ENCODE data around the gene OR51E1. TPM values are rescaled to one million over a fixed set of nuclear protein-coding genes. Genes with fewer than 3 reads are reported as not detected.

The OR51E1 gene
- total and polyA plus RNA-seq, 10 of the 15 experiments (the other 5 are each of a cell fraction or from before 2014, with no cell fraction given), result not detected

DNA sequence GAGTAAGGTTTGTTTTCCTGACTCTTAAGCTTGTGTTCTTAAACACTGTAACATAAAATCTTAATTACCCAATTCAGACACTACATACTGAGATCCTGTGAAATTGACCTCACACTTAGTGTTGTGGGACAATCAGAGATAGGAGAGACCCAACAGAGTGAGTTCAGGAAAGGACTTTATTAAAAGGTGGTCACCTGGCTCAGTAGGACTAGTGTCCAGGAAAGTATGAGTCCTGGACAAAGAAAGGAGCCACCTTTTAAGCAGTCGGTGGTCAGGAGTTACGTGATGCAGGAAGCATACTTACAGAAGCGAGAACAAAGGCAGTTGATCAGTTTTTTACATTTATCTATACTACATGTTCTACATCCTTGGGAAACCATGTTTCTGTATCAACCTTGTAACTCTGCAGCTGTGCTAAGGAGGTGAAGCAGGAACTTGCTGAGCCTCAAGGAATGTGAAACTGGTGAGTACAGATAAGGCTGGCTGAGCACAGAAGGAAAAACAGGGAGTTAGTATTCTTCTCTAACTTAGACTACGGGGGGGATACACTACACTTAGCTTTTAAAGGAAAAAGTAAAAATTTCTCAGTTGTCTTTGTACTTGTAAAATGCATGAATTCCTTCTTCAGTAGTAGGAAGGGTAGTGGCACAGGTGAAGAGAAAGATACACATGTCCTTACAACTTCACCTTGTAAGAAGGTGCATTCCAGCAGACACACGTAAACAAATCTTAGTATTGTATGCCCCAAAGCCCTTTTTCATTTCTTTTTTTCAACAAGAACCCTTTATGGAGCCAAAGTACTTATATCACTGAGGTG, 15.1 kb downstream of the OR51E1 start (continued):
- TF ChIP-seq, protein P1, sequence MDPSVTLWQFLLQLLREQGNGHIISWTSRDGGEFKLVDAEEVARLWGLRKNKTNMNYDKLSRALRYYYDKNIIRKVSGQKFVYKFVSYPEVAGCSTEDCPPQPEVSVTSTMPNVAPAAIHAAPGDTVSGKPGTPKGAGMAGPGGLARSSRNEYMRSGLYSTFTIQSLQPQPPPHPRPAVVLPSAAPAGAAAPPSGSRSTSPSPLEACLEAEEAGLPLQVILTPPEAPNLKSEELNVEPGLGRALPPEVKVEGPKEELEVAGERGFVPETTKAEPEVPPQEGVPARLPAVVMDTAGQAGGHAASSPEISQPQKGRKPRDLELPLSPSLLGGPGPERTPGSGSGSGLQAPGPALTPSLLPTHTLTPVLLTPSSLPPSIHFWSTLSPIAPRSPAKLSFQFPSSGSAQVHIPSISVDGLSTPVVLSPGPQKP (IDR thresholded peaks at IDR 0.05; ENCODE audit: low read depth, low read length), result no peak
- TF ChIP-seq, protein P2, sequence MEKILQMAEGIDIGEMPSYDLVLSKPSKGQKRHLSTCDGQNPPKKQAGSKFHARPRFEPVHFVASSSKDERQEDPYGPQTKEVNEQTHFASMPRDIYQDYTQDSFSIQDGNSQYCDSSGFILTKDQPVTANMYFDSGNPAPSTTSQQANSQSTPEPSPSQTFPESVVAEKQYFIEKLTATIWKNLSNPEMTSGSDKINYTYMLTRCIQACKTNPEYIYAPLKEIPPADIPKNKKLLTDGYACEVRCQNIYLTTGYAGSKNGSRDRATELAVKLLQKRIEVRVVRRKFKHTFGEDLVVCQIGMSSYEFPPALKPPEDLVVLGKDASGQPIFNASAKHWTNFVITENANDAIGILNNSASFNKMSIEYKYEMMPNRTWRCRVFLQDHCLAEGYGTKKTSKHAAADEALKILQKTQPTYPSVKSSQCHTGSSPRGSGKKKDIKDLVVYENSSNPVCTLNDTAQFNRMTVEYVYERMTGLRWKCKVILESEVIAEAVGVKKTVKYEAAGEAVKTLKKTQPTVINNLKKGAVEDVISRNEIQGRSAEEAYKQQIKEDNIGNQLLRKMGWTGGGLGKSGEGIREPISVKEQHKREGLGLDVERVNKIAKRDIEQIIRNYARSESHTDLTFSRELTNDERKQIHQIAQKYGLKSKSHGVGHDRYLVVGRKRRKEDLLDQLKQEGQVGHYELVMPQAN (conservative IDR thresholded peaks at IDR 0.05), result no peak

DNA sequence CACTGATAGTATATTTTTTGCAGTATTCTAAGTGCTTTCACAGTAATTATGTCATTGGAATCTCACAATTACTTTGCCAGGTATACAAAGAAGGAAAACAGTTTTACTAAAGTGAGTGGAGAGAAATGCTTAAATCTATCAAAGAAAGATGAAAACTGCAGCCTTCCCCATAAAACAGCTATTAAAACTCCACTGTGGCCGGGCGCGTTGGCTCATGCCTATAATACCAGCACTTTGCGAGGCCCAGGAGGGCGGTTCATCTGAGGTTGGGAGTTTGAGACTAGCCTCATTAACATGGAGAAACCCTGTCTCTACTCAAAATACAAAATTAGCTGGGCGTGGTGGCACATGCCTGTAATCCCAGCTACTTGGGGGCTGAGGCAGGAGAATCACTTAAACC, 19.1 kb downstream of the OR51E1 start:
- no peak overlapping the region for H2AFZ ChIP-seq (ENCODE audit: control insufficient read depth, low read depth, low read length)
- H3K27me3 ChIP-seq (replicated peaks in 1 of 2; ENCODE audit: control insufficient read depth in 2 of 2, insufficient read depth in 2 of 2, low read length in 1 of 2), result no peaks in the 10 kb centered on the region; a peak in 1 of 4 replicates
- in situ Hi-C loops (cut with MboI) (no loop called here), intact Hi-C loops (cut with micrococcal nuclease; ENCODE audit: unreplicated experiment) (no loop called here)
- RAD21 ChIA-PET (ENCODE audit: unreplicated experiment), result no interaction called here
- no peaks in the 10 kb centered on the region for H3K9me3 ChIP-seq (replicated peaks; ENCODE audit: control insufficient read depth, insufficient read depth, low read length)
- DNase-seq (ENCODE audit: low read depth, low spot score) (no peak), FAIRE-seq (no peak), ATAC-seq (no peak)
- POLR2A ChIA-PET, result no interaction called here
- H3K27ac ChIP-seq (ENCODE audit: control insufficient read depth, insufficient read depth), result no peak overlapping the region
- H3K9ac ChIP-seq (ENCODE audit: control insufficient read depth, insufficient read depth, low read length), result no peak overlapping the region
- CTCF ChIA-PET, result no interaction called here
- TF ChIP-seq NR2C2 (IDR thresholded peaks at IDR 0.05; ENCODE audit: borderline replicate concordance, control insufficient read depth, insufficient read length, low read depth) (no peak), RFX5 (IDR thresholded peaks at IDR 0.05; ENCODE audit: low read depth, low read length) (no peak), CEBPB (IDR thresholded peaks at IDR 0.05; ENCODE audit: borderline replicate concordance in 1 of 2, low read depth in 2 of 2, low read length in 2 of 2) (no peak), SP1 (IDR thresholded peaks at IDR 0.05; ENCODE audit: low read depth, low read length) (no peak), MEF2B (IDR thresholded peaks at IDR 0.05; ENCODE audit: partially characterized antibody, poor library complexity, severe bottlenecking) (no peak), POU2F2 (IDR thresholded peaks at IDR 0.05; ENCODE audit: borderline replicate concordance, low read depth, low read length) (no peak), SUPT20H (IDR thresholded peaks at IDR 0.05; ENCODE audit: borderline replicate concordance, control insufficient read depth, low read depth, low read length) (no peak), EED (IDR thresholded peaks at IDR 0.05; ENCODE audit: low read depth) (no peak), KDM1A (IDR thresholded peaks at IDR 0.05; ENCODE audit: borderline replicate concordance) (no peak), EGR1 (IDR thresholded peaks at IDR 0.05; ENCODE audit: borderline replicate concordance in 1 of 2, low read depth in 2 of 2, low read length in 2 of 2) (no peak), ZBED1 (IDR thresholded peaks at IDR 0.05; ENCODE audit: borderline replicate concordance) (no peak), GATAD2B (conservative IDR thresholded peaks at IDR 0.05; ENCODE audit: low read depth) (no peak), SREBF2 (IDR thresholded peaks at IDR 0.05; ENCODE audit: low read length) (no peak)
- TF ChIP-seq, protein P3, sequence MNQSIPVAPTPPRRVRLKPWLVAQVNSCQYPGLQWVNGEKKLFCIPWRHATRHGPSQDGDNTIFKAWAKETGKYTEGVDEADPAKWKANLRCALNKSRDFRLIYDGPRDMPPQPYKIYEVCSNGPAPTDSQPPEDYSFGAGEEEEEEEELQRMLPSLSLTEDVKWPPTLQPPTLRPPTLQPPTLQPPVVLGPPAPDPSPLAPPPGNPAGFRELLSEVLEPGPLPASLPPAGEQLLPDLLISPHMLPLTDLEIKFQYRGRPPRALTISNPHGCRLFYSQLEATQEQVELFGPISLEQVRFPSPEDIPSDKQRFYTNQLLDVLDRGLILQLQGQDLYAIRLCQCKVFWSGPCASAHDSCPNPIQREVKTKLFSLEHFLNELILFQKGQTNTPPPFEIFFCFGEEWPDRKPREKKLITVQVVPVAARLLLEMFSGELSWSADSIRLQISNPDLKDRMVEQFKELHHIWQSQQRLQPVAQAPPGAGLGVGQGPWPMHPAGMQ (IDR thresholded peaks at IDR 0.05; ENCODE audit: borderline replicate concordance), result no peak
- no TSS peak for BruUV-seq (replicated peaks)
- H3K4me2 ChIP-seq (ENCODE audit: control insufficient read depth, insufficient read depth), result no peak overlapping the region
- 56% methylated on average over 6 of the region's 6 CpGs for WGBS (ENCODE audit: insufficient coverage, insufficient replicate concordance, low lambda C conversion rate, missing lambda C conversion rate)
- no peak overlapping the region for H3K4me3 ChIP-seq
- H3K79me2 ChIP-seq (ENCODE audit: control insufficient read depth, insufficient read depth, low read length), result no peaks in the 10 kb centered on the region
- H3K4me1 ChIP-seq (ENCODE audit: control insufficient read depth, insufficient read depth, low read length), result no peaks in the 10 kb centered on the region
- SMC1A ChIA-PET (ENCODE audit: uncharacterized antibody, unreplicated experiment), result no interaction called here
- H4K20me1 ChIP-seq (ENCODE audit: control insufficient read depth, insufficient read depth), result no peaks in the 10 kb centered on the region
- H3K36me3 ChIP-seq (ENCODE audit: control insufficient read depth in 2 of 2, insufficient read depth in 2 of 2, low read length in 1 of 2), result no peaks in the 10 kb centered on the region
